Pancreas (tissue), 10 donors: ENCODE results near the gene PYGO2. TPM values are rescaled to one million over a fixed set of nuclear protein-coding genes. Genes with fewer than 3 reads are reported as not detected.

Source experiments
- ATAC-seq, 4 donors: fragments of 200-7000 bp; cut with Tn5 transposase; one replicate each; pipeline versions ENCODE4 v1.8.0 to v1.9.1; 2020; ENCODE audit warnings: mild to moderate bottlenecking in 4 of 4, moderate library complexity in 4 of 4
- DNase-seq, 6 donors: peaks; one replicate each; pipeline ENCODE4 v3.0.0-alpha.2; 2020
- FAIRE-seq: peaks from 2 replicates; lab custom pipeline; 2012; peaks lifted over from hg19 to GRCh38; lab: Jason Lieb, UNC
- H3K27ac ChIP-seq, 4 donors: fragments of 200-600 bp; sonication (generic); 1 replicate in 3 of 4; 2 replicates in 1 of 4; pipeline versions ENCODE4 v1.5.0 to v1.8.0; 2020
- H3K27me3 ChIP-seq, 4 donors: fragments of 200-600 bp; one replicate each; pipeline ENCODE4 v1.8.0; 2021
- H3K36me3 ChIP-seq, 3 donors: fragments of 200-600 bp; sonication (generic) in 1 of 3; one replicate each; pipeline versions ENCODE4 v1.5.0 to v1.8.0; 2020 to 2021
- H3K4me1 ChIP-seq, 3 donors: fragments of 200-600 bp; one replicate each; pipeline ENCODE4 v1.8.0; 2021
- H3K4me3 ChIP-seq, 4 donors: fragments of 200-600 bp; sonication (generic) in 2 of 4; one replicate each; pipeline versions ENCODE4 v1.5.0 to v1.8.0; 2020 to 2021
- H3K9me3 ChIP-seq, 4 donors: fragments of 200-600 bp; one replicate each; pipeline ENCODE4 v1.8.0; 2021
- CTCF ChIP-seq, 4 donors: fragments of 200-600 bp; sonication (generic) in 3 of 4; IDR thresholded peaks; one replicate each; pipeline versions ENCODE4 v1.5.0 to v1.8.0; 2021; ENCODE audit warnings: antibody characterized with exemption in 4 of 4
- WGBS, 2 donors: extraction: QIAGEN DNeasy Blood & Tissue Kit; methylation state at CpG; one replicate each; pipeline ENCODE4 v1.1.7; 2013; 5-methylcytosine and 5-hydroxymethylcytosine counted together
- intact Hi-C, 3 donors: fragments of 100-400 bp; cut with DNase I; formaldehyde crosslinking; loops; one replicate each; pipeline versions ENCODE4 v1.11.1 to v1.14.2; 2022
- polyA plus RNA-seq, 2 donors: library from polyadenylated mRNA; stranded (reverse); fragments of 200-250 nt; gene quantifications; one replicate each; pipeline ENCODE4 v1.2.3, GENCODE V29; 2013
- total RNA-seq, 6 donors: library from RNA; stranded (reverse); fragmentation: NEBNext Ultra II Directional in 4 of 6; extraction: Animal tissue kit (Norgen Biotek cat#: 25700) in 4 of 6; gene quantifications; one replicate each; pipeline versions ENCODE4 v1.2.1 to v1.2.4, GENCODE V29; 2021 to 2023
- donor health status: healthy with polysubstance abuse.
- donor health status: DM: no; HTN: no; CAD: no; lungs with moderate emphysema.
- donor health status: DM: no; HTN: no; CAD: no.
- donor health status: control.
- donor health status: control.
- donor health status: Bipolar disorder and iron deficiency.
- donor health status: DM: yes; HTN: yes; CAD: no.
- donor health status: DM: no; HTN: no; CAD: no.
- donor health status: DM: no; HTN: no; CAD: no.
- donor health status: DM: yes; HTN: yes; CAD: no.

PYGO2 gene
- total and polyA plus RNA-seq, 8 donors = 8.1 to 19.5 (median 12.1) TPM

GRCh38 chr1:154967331-154967950, 5.9 kb upstream of the PYGO2 start:
- H3K4me3 ChIP-seq = no peak overlapping the region
- DNase-seq (no peak), FAIRE-seq (no peak), ATAC-seq (no peak)
- no peaks in the 10 kb centered on the region for H3K27me3 ChIP-seq
- H3K4me1 ChIP-seq = peaks cover 12 to 23% (median 15%) of the 10 kb centered on the region in 3 donors
- H3K9me3 ChIP-seq = no peaks in the 10 kb centered on the region
- no peak for TF ChIP-seq CTCF (IDR thresholded peaks at IDR 0.05)
- no peak overlapping the region for H3K27ac ChIP-seq
- intact Hi-C loops = loop anchor here in 2 of 3 donors (10.0 kb wide), 1 partner anchor 47 kb away; no protein-coding TSS in a partner anchor
- peaks cover 0 to 44% (median 27%) of the 10 kb centered on the region in 3 donors for H3K36me3 ChIP-seq
- 79 to 89% methylated on average over 5 of the region's 5 CpGs for WGBS, 2 donors

- TF ChIP-seq CTCF (IDR thresholded peaks at IDR 0.05) = no peak
- no peak overlapping the region for H3K27ac ChIP-seq
- peaks cover 2 to 10% (median 2%) of the 10 kb centered on the region in 3 donors for H3K4me1 ChIP-seq
- intact Hi-C loops = loop anchor here in 2 of 3 donors (10.0 kb wide), 1 partner anchor 49 kb away; no protein-coding TSS in a partner anchor
- H3K4me3 ChIP-seq = no peak overlapping the region
- 86 to 89% methylated on average over 7 of the region's 7 CpGs for WGBS, 2 donors
- no peaks in the 10 kb centered on the region for H3K9me3 ChIP-seq
- no peak for FAIRE-seq
- peaks cover 0 to 44% (median 27%) of the 10 kb centered on the region in 3 donors for H3K36me3 ChIP-seq
- H3K27me3 ChIP-seq = no peaks in the 10 kb centered on the region
- no peak for ATAC-seq
- DNase-seq = no peak
These were observed 4.5 kb upstream of the PYGO2 start for GRCh38 chr1:154966111-154966510.

GRCh38 chr1:154964359-154964758, 2.8 kb upstream of the PYGO2 start:
- Histone ChIP-seq H3K27ac (no peak overlapping the region), H3K4me3 (no peak overlapping the region), H3K9me3 (no peaks in the 10 kb centered on the region), H3K27me3 (no peaks in the 10 kb centered on the region), H3K4me1 (peaks cover 0 to 13% (median 5%) of the 10 kb centered on the region in 3 donors), H3K36me3 (peaks cover 0 to 44% (median 27%) of the 10 kb centered on the region in 3 donors)
- FAIRE-seq (no peak), DNase-seq (no peak), ATAC-seq (no peak)
- intact Hi-C loops = loop anchor here in 2 of 3 donors (10.0 kb wide), 1 partner anchor 50 kb away; no protein-coding TSS in a partner anchor
- TF ChIP-seq CTCF (IDR thresholded peaks at IDR 0.05) = no peak
- 71 to 76% methylated on average over 6 of the region's 6 CpGs for WGBS, 2 donors

- Histone ChIP-seq H3K36me3 (peaks cover 0 to 44% (median 30%) of the 10 kb centered on the region in 3 donors), H3K4me1 (peaks cover 0 to 13% (median 5%) of the 10 kb centered on the region in 3 donors), H3K27ac (no peak overlapping the region), H3K4me3 (no peak overlapping the region), H3K9me3 (no peaks in the 10 kb centered on the region), H3K27me3 (no peaks in the 10 kb centered on the region)
- FAIRE-seq (no peak), DNase-seq (no peak), ATAC-seq (no peak)
- intact Hi-C loops = loop anchor here in 2 of 3 donors (10.0 kb wide), 1 partner anchor 51 kb away; no protein-coding TSS in a partner anchor
- 70 to 72% methylated on average over 8 of the region's 8 CpGs for WGBS, 2 donors
- no peak for TF ChIP-seq CTCF (IDR thresholded peaks at IDR 0.05)
These were observed 2.1 kb upstream of the PYGO2 start for GRCh38 chr1:154963643-154964042.
